Right lobe of liver (tissue), 4 donors: ENCODE results near the gene SPATA2.

Experiments
- POLR2A ChIP-seq: fragments of 450-650 bp; IDR thresholded peaks from one replicate; pipeline ENCODE4 v1.6.1; 2017; ENCODE audit warnings: antibody characterized with exemption, mild to moderate bottlenecking
- TF ChIP-seq, protein P1 (sequence below), 4 donors: fragments of 200-600 bp in 3 of 4; fragments of 450-650 bp in 1 of 4; IDR thresholded peaks; one replicate each; pipeline versions ENCODE4 v1.5.1 to v1.8.0; 2016 to 2022; ENCODE audit warnings: antibody characterized with exemption in 4 of 4, mild to moderate bottlenecking in 2 of 4
- donor health status: DM: no; HTN: no; CAD: no.
- donor health status: DM: no; HTN: no; CAD: no.
- donor health status: DM: no; HTN: yes; CAD: no.

DNA sequence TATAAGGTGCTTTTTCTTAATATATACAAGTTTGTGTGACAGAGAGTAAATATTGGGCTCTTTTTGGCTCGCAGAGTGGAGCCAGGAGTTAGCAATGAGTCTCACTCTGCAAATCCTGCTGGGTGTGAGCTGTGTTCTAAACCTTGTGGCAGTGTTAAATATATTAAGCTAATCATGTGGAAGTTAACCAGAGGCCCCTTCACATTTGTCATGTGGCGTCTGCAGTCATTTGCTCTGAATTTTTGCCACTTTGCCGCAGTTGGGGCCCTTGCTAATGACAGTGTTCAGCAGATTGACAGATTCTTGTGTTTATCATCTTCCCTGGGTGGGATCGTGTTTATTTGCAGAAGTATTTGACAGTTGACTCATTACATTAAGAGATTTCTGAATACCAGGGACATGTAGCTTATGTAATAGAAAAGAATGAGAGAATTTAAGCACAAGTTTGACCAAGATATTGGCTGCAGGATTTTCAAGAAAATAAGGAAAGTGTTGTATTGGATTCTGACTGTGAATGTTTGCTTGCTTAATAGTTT is 37.9 kb downstream of the SPATA2 start:
- TF ChIP-seq, protein P1, sequence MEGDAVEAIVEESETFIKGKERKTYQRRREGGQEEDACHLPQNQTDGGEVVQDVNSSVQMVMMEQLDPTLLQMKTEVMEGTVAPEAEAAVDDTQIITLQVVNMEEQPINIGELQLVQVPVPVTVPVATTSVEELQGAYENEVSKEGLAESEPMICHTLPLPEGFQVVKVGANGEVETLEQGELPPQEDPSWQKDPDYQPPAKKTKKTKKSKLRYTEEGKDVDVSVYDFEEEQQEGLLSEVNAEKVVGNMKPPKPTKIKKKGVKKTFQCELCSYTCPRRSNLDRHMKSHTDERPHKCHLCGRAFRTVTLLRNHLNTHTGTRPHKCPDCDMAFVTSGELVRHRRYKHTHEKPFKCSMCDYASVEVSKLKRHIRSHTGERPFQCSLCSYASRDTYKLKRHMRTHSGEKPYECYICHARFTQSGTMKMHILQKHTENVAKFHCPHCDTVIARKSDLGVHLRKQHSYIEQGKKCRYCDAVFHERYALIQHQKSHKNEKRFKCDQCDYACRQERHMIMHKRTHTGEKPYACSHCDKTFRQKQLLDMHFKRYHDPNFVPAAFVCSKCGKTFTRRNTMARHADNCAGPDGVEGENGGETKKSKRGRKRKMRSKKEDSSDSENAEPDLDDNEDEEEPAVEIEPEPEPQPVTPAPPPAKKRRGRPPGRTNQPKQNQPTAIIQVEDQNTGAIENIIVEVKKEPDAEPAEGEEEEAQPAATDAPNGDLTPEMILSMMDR (IDR thresholded peaks at IDR 0.05), result no peak
- no peak for TF ChIP-seq POLR2A
